Tibial nerve (tissue), 4 donors: ENCODE measurements around the gene C6orf15.

Experiments used
- EP300 ChIP-seq, 2 donors: sonication (generic); formaldehyde crosslinking; IDR thresholded peaks; one replicate each; pipeline ENCODE4 v1.6.1; 2017; ENCODE audit warnings: antibody characterized with exemption in 2 of 2, mild to moderate bottlenecking in 1 of 2
- POLR2A ChIP-seq, 2 donors: fragments of 450-650 bp; IDR thresholded peaks; one replicate each; pipeline ENCODE4 v1.6.1; 2017; ENCODE audit warnings: antibody characterized with exemption in 2 of 2, mild to moderate bottlenecking in 2 of 2, moderate library complexity in 2 of 2
- TF ChIP-seq, protein P1 (sequence below), 5 experiments: fragments of 200-600 bp in 3 of 5; fragments of 450-650 bp in 2 of 5; sonication (generic) in 3 of 5; IDR thresholded peaks; one replicate each; pipeline ENCODE4 v1.5.1; 2016 to 2019; ENCODE audit warnings: antibody characterized with exemption in 5 of 5, mild to moderate bottlenecking in 3 of 5, moderate library complexity in 2 of 5

- TF ChIP-seq, protein P1, sequence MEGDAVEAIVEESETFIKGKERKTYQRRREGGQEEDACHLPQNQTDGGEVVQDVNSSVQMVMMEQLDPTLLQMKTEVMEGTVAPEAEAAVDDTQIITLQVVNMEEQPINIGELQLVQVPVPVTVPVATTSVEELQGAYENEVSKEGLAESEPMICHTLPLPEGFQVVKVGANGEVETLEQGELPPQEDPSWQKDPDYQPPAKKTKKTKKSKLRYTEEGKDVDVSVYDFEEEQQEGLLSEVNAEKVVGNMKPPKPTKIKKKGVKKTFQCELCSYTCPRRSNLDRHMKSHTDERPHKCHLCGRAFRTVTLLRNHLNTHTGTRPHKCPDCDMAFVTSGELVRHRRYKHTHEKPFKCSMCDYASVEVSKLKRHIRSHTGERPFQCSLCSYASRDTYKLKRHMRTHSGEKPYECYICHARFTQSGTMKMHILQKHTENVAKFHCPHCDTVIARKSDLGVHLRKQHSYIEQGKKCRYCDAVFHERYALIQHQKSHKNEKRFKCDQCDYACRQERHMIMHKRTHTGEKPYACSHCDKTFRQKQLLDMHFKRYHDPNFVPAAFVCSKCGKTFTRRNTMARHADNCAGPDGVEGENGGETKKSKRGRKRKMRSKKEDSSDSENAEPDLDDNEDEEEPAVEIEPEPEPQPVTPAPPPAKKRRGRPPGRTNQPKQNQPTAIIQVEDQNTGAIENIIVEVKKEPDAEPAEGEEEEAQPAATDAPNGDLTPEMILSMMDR (IDR thresholded peaks at IDR 0.05), result no peak
- no peak for TF ChIP-seq EP300 (IDR thresholded peaks at IDR 0.05)
- TF ChIP-seq POLR2A (IDR thresholded peaks at IDR 0.05), result no peak
These were observed 5.8 kb upstream of the C6orf15 start for GRCh38 chr6:31118178-31118577.
